AG09319 (cell line): Measurements from ENCODE around the gene UNG.
"Not testable (repeated sequence)": the region's sequence is repeated elsewhere in the genome, so short reads cannot be mapped to it uniquely, and the experiment has no call there.

ENCODE experiments used
- DNase-seq: peaks from one replicate; pipeline ENCODE4 v3.0.0-alpha.2; 2010; ENCODE audit warnings: low read depth; ENCODE audit errors: extremely low read depth
- CTCF ChIP-seq: IDR thresholded peaks from 2 replicates; pipeline ENCODE4 v1.5.1; 2011; ENCODE audit warnings: low read depth, mild to moderate bottlenecking, inconsistent platforms, low read length, moderate library complexity

UNG gene

GRCh38 chr12:109137055-109137454 is 39.7 kb downstream of the UNG start:
- no peak for TF ChIP-seq CTCF
- no peak for DNase-seq

GRCh38 chr12:109139360-109139759 is 42.0 kb downstream of the UNG start:
- no peak for TF ChIP-seq CTCF
- DNase-seq, result no peak

GRCh38 chr12:109139791-109140190 is 42.4 kb downstream of the UNG start:
- no peak for TF ChIP-seq CTCF
- DNase-seq, result no peak

- no peak for DNase-seq
Measured at GRCh38 chr12:109140560-109140959, 43.2 kb downstream of the UNG start.

GRCh38 chr12:109144224-109144623 is 46.8 kb downstream of the UNG start:
- DNase-seq, result no peak
- TF ChIP-seq CTCF, result no peak

More at GRCh38 chr12:109140560-109140959, 43.2 kb downstream of the UNG start:
- TF ChIP-seq CTCF, result no peak

GRCh38 chr12:109147126-109147525 is 49.7 kb downstream of the UNG start:
- DNase-seq, result not testable (repeated sequence)

GRCh38 chr12:109147954-109148353 is 50.6 kb downstream of the UNG start:
- peak; percentile 86 for DNase-seq
- no peak for TF ChIP-seq CTCF

- no peak for DNase-seq
- TF ChIP-seq CTCF, result no peak
Measured at GRCh38 chr12:109150124-109150640, 52.8 kb downstream of the UNG start.
